GM18907 (cell line): ENCODE results near the gene CD300LD.

Experiments
- ATAC-seq: cut with Tn5 transposase; IDR thresholded peaks from one replicate; pipeline ENCODE4 v1.9.1; 2021; ENCODE audit warnings: mild to moderate bottlenecking, moderate library complexity; ENCODE audit not compliant: unreplicated experiment

The CD300LD gene

GRCh38 chr17:74607221-74607620, 15.1 kb upstream of the CD300LD start:
- ATAC-seq: no peak

DNA sequence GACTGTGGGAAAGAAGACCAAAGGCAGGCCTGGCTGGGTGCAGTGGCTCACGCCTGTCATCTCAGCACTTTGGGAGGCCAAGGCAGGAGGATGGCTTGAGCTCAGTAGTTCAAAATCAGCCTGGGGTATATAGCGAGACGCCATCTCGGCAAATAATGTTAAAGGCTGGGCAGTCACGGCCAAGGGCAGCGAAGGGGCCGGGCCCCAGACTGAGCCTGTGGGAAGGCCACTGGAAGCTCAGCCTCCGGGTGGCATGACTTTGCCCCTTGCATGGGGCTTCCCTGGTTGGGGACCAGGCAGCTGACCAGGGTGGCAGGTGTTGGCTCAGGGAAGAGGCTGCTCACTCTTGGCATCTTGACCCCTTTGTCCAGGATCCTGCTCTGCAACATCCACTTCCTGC, 14.0 kb upstream of the CD300LD start:
- no peak for ATAC-seq

DNA sequence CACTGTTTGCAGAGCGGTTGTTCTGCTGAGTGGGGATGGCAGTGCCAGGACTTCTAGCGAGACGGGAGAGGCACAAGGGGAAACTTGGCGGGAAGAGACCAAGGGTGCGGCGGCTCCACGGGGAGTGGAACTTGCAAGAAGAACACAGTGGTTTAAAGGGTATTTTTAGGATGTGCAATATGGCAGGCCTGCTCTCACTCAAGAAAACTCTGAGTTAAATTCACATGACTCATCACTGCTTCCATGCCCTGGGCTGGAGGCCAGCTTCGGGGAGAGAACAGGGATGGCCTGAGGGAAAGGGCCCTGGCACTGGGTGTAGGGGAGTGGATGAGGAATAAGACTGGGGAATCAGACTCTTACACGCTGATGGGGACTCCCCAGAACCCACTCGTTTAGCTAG, 13.3 kb upstream of the CD300LD start:
- ATAC-seq: no peak

DNA sequence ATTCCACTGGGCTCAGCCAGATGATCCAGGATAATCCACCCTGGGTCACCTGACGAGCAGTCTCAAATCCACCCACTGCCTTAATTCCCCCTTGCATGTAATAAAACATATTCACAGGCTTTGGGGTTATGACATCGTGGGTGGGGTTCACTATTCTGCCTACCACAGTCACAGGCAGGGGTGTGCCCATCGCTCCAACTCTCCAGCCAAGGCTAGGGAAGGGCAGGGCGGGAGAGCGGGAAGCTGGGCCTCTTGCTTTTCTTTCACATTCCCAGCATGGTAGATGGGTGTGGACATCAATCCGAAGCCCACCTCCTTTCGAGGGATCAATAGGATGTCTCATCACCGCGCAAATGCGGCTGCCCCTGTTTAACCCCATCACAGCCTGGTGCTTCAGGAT, 12.7 kb upstream of the CD300LD start:
- ATAC-seq: no peak

DNA sequence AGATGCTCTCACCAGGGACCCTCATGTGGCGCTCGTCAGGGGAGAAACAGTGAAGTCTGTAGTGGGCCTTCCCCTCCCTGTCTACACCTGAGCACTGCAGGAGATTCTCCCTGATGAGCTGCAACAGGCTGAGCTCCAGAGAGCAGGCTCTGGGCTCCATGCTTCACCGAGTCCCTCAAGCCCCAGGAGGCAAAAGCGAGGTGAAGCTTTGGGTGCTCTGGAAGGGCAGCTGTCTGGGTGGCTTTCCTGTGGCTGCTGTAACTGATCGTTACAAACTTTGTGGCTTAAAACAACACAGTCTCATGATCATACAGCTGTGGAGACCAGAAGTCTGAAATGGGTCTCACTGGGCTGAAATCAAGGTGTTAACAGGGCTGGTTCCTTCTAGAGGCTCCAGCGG, 12.1 kb upstream of the CD300LD start:
- no peak for ATAC-seq

- ATAC-seq: no peak
Measured at GRCh38 chr17:74603746-74604145, 11.7 kb upstream of the CD300LD start.

DNA sequence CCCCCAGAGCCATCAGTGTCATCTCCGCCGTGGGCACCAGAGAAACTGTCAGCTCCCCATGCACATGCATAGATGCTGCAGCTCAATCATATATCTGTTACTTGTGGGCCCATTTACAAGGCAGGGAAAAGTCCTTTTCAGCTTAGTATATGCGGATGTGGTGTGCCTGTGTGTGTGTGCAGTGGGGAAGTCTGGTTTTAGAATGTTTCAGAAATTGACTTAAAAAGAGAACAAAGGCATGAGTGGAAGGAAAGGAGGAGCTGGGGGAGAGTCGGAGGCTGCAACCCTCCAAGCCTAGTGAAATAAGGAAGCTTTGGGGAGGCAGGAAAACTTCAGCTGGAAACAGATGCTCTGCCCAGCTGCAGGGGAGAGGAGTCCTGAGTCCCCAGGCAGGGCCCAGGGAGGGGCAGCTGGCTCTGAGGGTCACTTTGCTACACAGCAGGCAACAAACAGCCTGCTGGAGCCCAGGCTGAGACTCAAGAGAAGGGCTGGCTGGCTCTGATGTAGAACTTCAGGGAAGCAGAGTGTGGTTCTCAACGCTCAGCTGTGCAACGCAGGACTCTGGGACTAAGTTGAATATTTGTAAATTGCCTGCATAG, 11.1 kb upstream of the CD300LD start:
- no peak for ATAC-seq

DNA sequence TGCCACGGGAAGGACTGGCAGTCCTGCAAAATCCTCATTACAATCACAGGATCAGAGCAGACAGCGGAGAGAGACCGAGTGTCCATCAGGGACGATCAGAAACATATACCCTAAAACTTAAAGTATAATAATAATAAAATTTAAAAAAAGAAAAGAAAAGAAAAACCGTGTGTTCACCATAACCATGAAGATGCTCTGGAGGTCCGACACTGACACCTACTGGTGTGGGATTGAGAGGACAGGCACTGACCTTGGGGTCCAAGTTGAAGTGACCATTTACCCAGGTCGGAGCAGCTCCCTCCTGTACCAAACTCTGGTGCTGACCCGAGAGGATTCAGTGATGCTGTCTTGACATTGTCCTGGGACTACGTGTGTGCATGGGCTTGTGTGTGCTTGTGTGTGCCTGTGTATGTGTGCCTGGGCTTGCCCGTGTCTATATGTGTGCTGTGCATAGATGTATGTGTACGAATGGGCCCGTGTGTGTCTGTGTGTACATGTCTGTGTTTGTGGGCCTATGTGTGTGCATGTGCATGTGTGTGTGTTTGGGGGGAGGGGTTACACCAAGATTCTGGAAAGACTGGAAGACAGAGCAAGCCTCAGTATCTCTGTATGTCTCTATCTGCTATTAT, 10.0 kb upstream of the CD300LD start:
- ATAC-seq: no peak

DNA sequence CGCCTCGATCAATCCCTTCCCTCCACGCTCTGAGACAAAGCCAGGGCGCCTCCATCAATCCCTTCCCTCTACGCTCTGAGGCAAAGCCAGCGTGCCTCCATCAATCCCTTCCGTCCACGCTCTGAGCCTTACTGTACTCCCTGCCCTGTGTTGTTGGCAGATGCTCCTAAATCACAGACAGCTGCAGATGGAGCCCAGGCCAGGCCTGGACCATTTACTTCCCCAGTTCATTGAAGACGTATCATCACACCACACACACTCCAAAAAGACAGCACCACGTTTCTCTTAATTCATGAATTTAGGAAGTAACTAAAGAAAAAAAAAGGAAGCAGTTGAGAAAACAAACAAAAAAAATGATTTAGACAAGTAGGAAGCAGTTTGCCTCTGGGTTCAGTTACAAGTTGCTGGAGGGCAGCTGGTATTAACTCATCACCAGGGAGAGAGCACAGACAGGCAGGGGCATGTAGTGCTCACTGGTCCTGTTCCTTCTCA, 7.4 kb upstream of the CD300LD start:
- no peak for ATAC-seq

DNA sequence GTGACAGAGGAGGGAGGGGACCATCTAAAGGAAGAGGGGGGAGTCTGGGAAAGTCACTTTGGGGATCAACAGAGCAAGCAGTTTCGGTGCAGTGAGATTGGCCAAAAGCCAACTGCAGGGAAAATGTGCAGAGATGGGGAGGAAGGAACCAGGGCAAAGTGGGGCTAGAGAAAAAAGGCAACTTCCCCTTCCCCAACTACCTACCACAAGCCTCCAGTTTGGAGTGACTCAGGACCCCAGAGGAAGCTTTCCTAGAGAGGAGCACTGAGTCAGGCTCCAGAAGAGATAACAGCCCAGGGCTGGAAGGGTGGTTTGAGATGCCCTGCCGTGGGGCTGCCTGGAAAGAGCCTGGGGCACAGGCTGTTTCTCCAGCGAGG, 6.9 kb upstream of the CD300LD start:
- no peak for ATAC-seq

DNA sequence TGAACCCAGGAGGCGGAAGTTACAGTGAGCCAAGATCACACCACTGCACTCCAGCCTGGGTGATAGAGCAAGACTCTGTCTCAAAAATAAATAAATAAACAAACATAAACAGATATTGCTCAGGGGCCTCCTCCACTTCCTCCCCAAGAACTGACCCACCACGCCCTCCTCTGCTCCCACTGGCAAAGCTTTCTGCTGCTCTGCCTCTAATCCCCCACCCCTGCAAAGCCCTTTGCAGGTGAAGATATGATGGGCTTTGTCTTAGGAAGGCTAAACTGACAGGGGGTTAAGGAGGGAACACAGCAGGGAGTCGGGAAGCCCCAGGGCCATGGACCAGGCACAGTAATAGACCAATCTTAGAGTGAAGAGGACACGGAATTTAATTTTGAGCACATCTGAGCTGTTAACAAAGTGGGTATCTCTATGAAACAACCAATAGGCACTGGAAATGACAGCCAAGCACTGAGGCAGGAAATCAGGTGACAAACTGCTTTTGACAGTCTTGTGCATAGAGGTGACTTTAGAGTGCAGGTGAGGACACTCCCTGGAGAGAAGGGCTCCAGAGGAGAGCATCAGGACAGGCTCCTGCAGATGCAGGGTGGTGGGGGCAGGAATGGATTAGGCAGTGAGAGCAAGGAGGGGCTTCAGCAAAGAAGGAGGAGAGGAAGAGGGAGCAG, 6.4 kb upstream of the CD300LD start:
- no peak for ATAC-seq

DNA sequence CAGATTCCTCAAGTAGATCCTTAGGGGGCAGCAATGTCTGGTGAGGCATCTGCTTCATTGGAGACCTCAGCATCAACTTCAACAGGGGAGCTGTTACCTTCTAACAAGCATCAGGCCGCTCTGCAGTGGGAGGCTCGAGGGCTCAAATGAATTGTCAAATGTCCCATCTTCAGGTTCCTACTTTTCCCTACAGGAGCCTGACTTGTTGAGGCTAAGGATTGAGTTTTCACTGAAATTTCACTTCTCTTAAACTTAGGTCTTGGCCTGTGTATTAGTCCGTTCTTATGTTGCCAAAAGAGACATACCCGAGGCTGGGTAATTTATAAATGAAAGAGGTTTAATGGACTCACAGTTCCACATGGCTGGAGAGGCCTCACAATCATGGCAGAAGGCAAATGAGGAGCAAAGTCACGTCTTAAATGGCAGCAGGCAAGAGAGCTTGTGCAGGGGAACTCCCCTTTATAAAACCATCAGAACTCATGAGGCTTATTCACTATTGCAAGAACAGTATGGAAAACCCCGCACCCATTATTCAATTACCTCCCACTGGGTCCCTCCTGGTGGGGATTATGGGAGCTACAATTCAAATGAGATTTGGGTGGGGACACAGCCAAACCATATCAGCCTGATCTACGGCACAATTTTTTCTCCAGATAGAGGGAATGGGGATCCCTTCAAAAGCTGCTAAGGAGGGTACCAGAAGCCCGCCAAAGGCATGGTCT, 5.1 kb upstream of the CD300LD start:
- ATAC-seq: no peak

- ATAC-seq: no peak
Measured at GRCh38 chr17:74595037-74595750, 3.1 kb upstream of the CD300LD start.

GRCh38 chr17:74591503-74591902, 580 bp downstream of the CD300LD start:
- ATAC-seq: no peak

DNA sequence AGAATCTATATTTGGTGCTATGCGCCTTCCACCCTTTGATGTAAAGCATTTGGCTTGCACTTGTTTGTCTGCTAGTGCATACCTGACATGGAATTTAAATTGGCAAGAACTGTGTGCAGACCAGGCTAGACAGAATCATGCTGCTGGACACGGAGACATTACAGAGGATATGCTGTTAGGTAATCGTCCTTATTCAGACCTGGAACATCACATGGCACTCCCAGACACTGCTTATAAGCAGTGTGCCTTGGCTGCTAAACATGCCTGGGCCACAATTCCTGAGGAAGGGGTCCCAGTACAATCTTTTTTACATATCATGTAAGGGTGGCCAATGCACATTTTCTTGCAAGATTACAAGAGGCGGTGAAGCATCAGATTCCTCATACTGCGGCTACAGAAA, 6.4 kb downstream of the CD300LD start:
- ATAC-seq: no peak

GRCh38 chr17:74584292-74585060, 7.6 kb downstream of the CD300LD start:
- ATAC-seq: no peak

DNA sequence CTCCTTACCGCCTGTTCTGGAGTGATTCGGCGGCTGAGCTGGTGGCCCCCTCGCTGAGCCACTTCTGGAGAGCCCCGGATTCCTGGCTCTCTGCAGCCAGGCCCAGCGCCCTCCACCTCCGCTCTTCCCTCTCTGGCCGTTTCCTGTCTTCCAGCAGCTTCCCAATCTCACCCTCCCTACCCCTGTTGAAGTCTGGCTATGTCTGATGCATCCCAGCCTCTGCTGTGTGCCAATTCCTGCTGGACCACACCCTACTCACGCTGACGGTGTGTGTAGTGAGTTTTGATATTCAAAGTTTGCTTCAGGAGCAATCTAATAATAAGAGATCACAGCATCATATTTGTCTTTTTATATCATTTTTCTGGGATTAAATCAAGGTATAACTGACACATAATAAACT, 9.4 kb downstream of the CD300LD start:
- ATAC-seq: no peak

DNA sequence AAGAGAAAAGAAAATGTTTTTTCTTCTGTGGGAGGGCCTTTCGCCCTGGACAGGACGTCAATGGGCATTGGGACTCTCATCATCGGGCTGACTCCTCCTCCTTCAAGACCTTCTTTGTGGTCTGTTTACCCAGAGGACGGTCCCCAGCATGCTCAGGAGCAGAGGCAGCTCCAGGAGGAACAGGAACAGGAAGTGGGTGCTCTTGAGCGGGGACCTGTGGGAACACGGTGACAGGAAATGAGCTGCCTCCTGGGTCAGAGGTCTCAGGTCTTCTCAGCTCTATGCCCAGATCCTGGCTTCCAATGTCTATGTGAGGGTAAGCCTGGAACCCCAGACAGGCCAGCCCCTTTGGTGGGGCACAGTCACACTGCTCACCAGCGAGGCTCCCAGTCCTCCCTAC, 12.2 kb downstream of the CD300LD start:
- no peak for ATAC-seq

GRCh38 chr17:74578979-74579378, 13.1 kb downstream of the CD300LD start:
- ATAC-seq: no peak

GRCh38 chr17:74574489-74575142, 17.5 kb downstream of the CD300LD start:
- ATAC-seq: no peak
